A673 (cell line): ENCODE measurements around the gene ANGPTL1. TPM values are rescaled to one million over a fixed set of nuclear protein-coding genes. Genes with fewer than 3 reads are reported as not detected.

Experiments used
- BruUV-seq: library from RNA; stranded (reverse); fragments of 400-500 nt; replicated peaks from 2 replicates; lab custom pipeline; 2021; lab: Mats Ljungman, UMichigan
- CTCF ChIA-PET: fragments of 300-600 bp; sonication (Branson Sonifier 250); formaldehyde crosslinking; loops from one replicate; lab custom pipeline; 2022; ENCODE audit warnings: antibody characterized with exemption; lab: Charles Lee
- POLR2A ChIA-PET: fragments of 300-600 bp; sonication (Branson Sonifier 250); formaldehyde crosslinking; loops from one replicate; lab custom pipeline; 2022; ENCODE audit warnings: antibody characterized with exemption; ENCODE audit not compliant: low non-redundant PET; lab: Charles Lee
- DNase-seq: peaks from one replicate; pipeline ENCODE4 v3.0.0-alpha.2; 2015; ENCODE audit warnings: low spot score
- H3K27ac ChIP-seq: fragments of 200-600 bp; sonication (generic); 2 replicates; pipeline ENCODE4 v1.5.1; 2016; ENCODE audit warnings: mixed run types, low read depth, mild to moderate bottlenecking, mixed read lengths, antibody characterized with exemption, low read length; ENCODE audit not compliant: poor library complexity, severe bottlenecking
- H3K27me3 ChIP-seq: fragments of 200-600 bp; sonication (generic); replicated peaks from 2 replicates; pipeline ENCODE4 v1.6.1; 2017; ENCODE audit warnings: mixed run types, low read depth, mild to moderate bottlenecking, mixed read lengths, antibody characterized with exemption, low read length; ENCODE audit not compliant: insufficient read depth, poor library complexity
- H3K36me3 ChIP-seq: fragments of 200-600 bp; sonication (generic); 2 replicates; pipeline ENCODE4 v1.6.1; 2016; ENCODE audit warnings: mixed run types, mild to moderate bottlenecking, mixed read lengths, antibody characterized with exemption, low read length; ENCODE audit not compliant: insufficient read depth, poor library complexity, severe bottlenecking
- H3K4me1 ChIP-seq: fragments of 200-600 bp; sonication (generic); 2 replicates; pipeline ENCODE4 v1.6.1; 2017; ENCODE audit warnings: mixed run types, mild to moderate bottlenecking, mixed read lengths, antibody characterized with exemption, low read length; ENCODE audit not compliant: insufficient read depth, poor library complexity, severe bottlenecking
- H3K4me3 ChIP-seq: fragments of 200-600 bp; sonication (generic); 2 replicates; pipeline ENCODE4 v1.5.1; 2016; ENCODE audit warnings: low read depth, mixed run types, mild to moderate bottlenecking, mixed read lengths, low read length; ENCODE audit not compliant: poor library complexity, severe bottlenecking
- H3K9me3 ChIP-seq: fragments of 200-600 bp; sonication (generic); 2 replicates; pipeline ENCODE4 v1.6.1; 2016; ENCODE audit warnings: mixed run types, low read depth, mild to moderate bottlenecking, mixed read lengths, antibody characterized with exemption, low read length; ENCODE audit not compliant: poor library complexity, severe bottlenecking
- CTCF ChIP-seq: fragments of 300-800, 200-600 bp; sonication (generic); conservative IDR thresholded peaks from 2 replicates; pipeline ENCODE4 v1.5.1; 2017; ENCODE audit warnings: low read depth, mild to moderate bottlenecking, antibody characterized with exemption, low read length, moderate library complexity, mixed read lengths
- EZH2 ChIP-seq: fragments of 200-600 bp; sonication (generic); IDR thresholded peaks from 2 replicates; pipeline ENCODE4 v1.6.1; 2017; ENCODE audit warnings: borderline replicate concordance, low read depth, mild to moderate bottlenecking, mixed read lengths, antibody characterized with exemption, low read length; ENCODE audit not compliant: poor library complexity, severe bottlenecking
- intact Hi-C: fragments of 100-400 bp; cut with micrococcal nuclease; formaldehyde crosslinking; loops from one replicate; pipeline ENCODE4 v1.10.0; 2022; ENCODE audit not compliant: unreplicated experiment
- total RNA-seq: library from RNA; stranded (reverse); gene quantifications from 2 replicates; pipeline ENCODE4 v1.2.3, GENCODE V29; 2021

The ANGPTL1 gene
- total RNA-seq, 1 experiment from 2014 or later, result 6.8 TPM

- H3K9me3 ChIP-seq, result no peaks in the 10 kb centered on the region
- intact Hi-C loops, result no loop called here
- H3K4me3 ChIP-seq, result no peak overlapping the region
- ChIA-PET CTCF (no interaction called here), POLR2A (no interaction called here)
- H3K4me1 ChIP-seq, result no peaks in the 10 kb centered on the region
- H3K36me3 ChIP-seq, result no peaks in the 10 kb centered on the region
- DNase-seq, result no peak
- TF ChIP-seq EZH2, result no peak
- TF ChIP-seq CTCF, result no peak
- no peaks in the 10 kb centered on the region for H3K27me3 ChIP-seq
- BruUV-seq, result no TSS peak
- no peak overlapping the region for H3K27ac ChIP-seq
Observed at GRCh38 chr1:178918308-178918707, 47.4 kb upstream of the ANGPTL1 start.

- Histone ChIP-seq H3K36me3 (no peaks in the 10 kb centered on the region), H3K4me1 (no peaks in the 10 kb centered on the region), H3K27me3 (no peaks in the 10 kb centered on the region), H3K4me3 (no peak overlapping the region), H3K27ac (no peak overlapping the region), H3K9me3 (no peaks in the 10 kb centered on the region)
- BruUV-seq, result no TSS peak
- intact Hi-C loops, result no loop called here
- POLR2A ChIA-PET, result no interaction called here
- no peak for DNase-seq
- TF ChIP-seq EZH2 (no peak), CTCF (no peak)
- CTCF ChIA-PET, result no interaction called here
Observed at GRCh38 chr1:178916448-178917174, 45.7 kb upstream of the ANGPTL1 start.

GRCh38 chr1:178912597-178912996 is 41.7 kb upstream of the ANGPTL1 start:
- H3K4me1 ChIP-seq, result no peaks in the 10 kb centered on the region
- H3K27ac ChIP-seq, result no peak overlapping the region
- H3K4me3 ChIP-seq, result no peak overlapping the region
- CTCF ChIA-PET, result no interaction called here
- H3K27me3 ChIP-seq, result no peaks in the 10 kb centered on the region
- no peak for DNase-seq
- no peaks in the 10 kb centered on the region for H3K36me3 ChIP-seq
- POLR2A ChIA-PET, result no interaction called here
- no peak for TF ChIP-seq CTCF
- TF ChIP-seq EZH2, result no peak
- no TSS peak for BruUV-seq
- intact Hi-C loops, result no loop called here
- no peaks in the 10 kb centered on the region for H3K9me3 ChIP-seq
